Daoy (cell line): ENCODE data around the gene ZDHHC21. TPM values are rescaled to one million over a fixed set of nuclear protein-coding genes. Genes with fewer than 3 reads are reported as not detected.
A peak's percentile ranks its signal among the peaks of the same experiment; 100 is the strongest.

Experiments
- DNase-seq: peaks from one replicate; pipeline ENCODE4 v3.0.0-alpha.2; 2015; ENCODE audit warnings: low read depth
- total RNA-seq: library from RNA; depleted of rRNA; stranded (reverse); fragments of >200 nt; shearing (Covaris generic); gene quantifications from 2 replicates; pipeline ENCODE4 v1.2.3, GENCODE V29; 2014; rRNA removed

Gene ZDHHC21
- total RNA-seq: 3.4 and 4.9 TPM in 2 replicates

GRCh38 chr9:14693251-14693861 is at the start of gene ZDHHC21:
Gene ZDHHC21, minus strand, starts transcription at chr9:14693432. Its CDS starts 19,092 bp downstream, at chr9:14674340.
- peak; percentile 54 for DNase-seq

- no peak for DNase-seq
Measured at GRCh38 chr9:14741369-14741768, 48.1 kb upstream of the ZDHHC21 start.

- no peak for DNase-seq
Measured at GRCh38 chr9:14733133-14733532, 39.9 kb upstream of the ZDHHC21 start.

- DNase-seq: no peak
Measured at GRCh38 chr9:14731294-14731981, 38.2 kb upstream of the ZDHHC21 start.

- DNase-seq: no peak
Measured at GRCh38 chr9:14730461-14730898, 37.2 kb upstream of the ZDHHC21 start.

GRCh38 chr9:14723301-14723700 is 30.1 kb upstream of the ZDHHC21 start:
- no peak for DNase-seq

GRCh38 chr9:14722391-14723035 is 29.3 kb upstream of the ZDHHC21 start, which contains the start of gene CER1:
Gene CER1, minus strand, starts transcription at chr9:14722733. Its CDS starts 61 bp downstream, at chr9:14722672.
- DNase-seq: no peak

- DNase-seq: no peak
Measured at GRCh38 chr9:14719231-14719923, 26.1 kb upstream of the ZDHHC21 start.

- no peak for DNase-seq
Measured at GRCh38 chr9:14715102-14715501, 21.9 kb upstream of the ZDHHC21 start.

GRCh38 chr9:14713187-14713767 is 20.0 kb upstream of the ZDHHC21 start:
- no peak for DNase-seq

GRCh38 chr9:14710804-14711203 is 17.6 kb upstream of the ZDHHC21 start:
- DNase-seq: no peak

- no peak for DNase-seq
Measured at GRCh38 chr9:14706530-14707140, 13.4 kb upstream of the ZDHHC21 start.

- DNase-seq: no peak
Measured at GRCh38 chr9:14705079-14705478, 11.8 kb upstream of the ZDHHC21 start.

- DNase-seq: no peak
Measured at GRCh38 chr9:14704281-14704680, 11.0 kb upstream of the ZDHHC21 start.

GRCh38 chr9:14702200-14702720 is 9.0 kb upstream of the ZDHHC21 start:
- no peak for DNase-seq

- peak; percentile 1 for DNase-seq
Measured at GRCh38 chr9:14692470-14693250, 572 bp downstream of the ZDHHC21 start.

- no peak for DNase-seq
Measured at GRCh38 chr9:14690948-14691730, 2.1 kb downstream of the ZDHHC21 start.

GRCh38 chr9:14687042-14687719 is 6.1 kb downstream of the ZDHHC21 start:
- DNase-seq: peak; percentile 26

GRCh38 chr9:14686168-14686567 is 7.1 kb downstream of the ZDHHC21 start:
- DNase-seq: no peak
